ENCODE measurements around the gene CPEB4. TPM values are rescaled to one million over a fixed set of nuclear protein-coding genes. Genes with fewer than 3 reads are reported as not detected.

The CPEB4 gene
- total RNA-seq, 1 donor from 2014 or later, result 14.1 TPM

Other genes with a start within 250 kb of the CPEB4 start
- gene C5orf47, start 100.8 kb downstream of the CPEB4 start, total RNA-seq, result not detected in 2 replicates
- gene NSG2, start 157.4 kb downstream of the CPEB4 start, total RNA-seq, result not detected in 2 replicates

Measured in activated T-helper 1 cell treated with anti-CD3 and anti-CD28 coated beads, Interleukin-12 subunit alpha, Interleukin-12 subunit beta, Interleukin-2, Interleukin-4 antibody, amounts not matched to agents 30 ng/mL and 10 ng/mL and 1 ng/mL, durations not matched to agents 14 hours and 24 hours and 36 hours (primary cell).